ENCODE measurements around the gene ARMC2.

GRCh38 chr6:108920751-108921150, 72.5 kb downstream of the ARMC2 start:
- TF ChIP-seq CTCF (conservative IDR thresholded peaks at IDR 0.05 in 1 of 2, IDR thresholded peaks at IDR 0.05 in 1 of 2; ENCODE audit: extremely low read depth in 1 of 2, insufficient read depth in 1 of 2, low read depth in 1 of 2, low read length in 2 of 2) (no peak), EZH2 (IDR thresholded peaks at IDR 0.05; ENCODE audit: borderline replicate concordance, low read length) (no peak)
